ENCODE measurements around the gene TMEM117.
"Not testable (repeated sequence)": the region's sequence is repeated elsewhere in the genome, so short reads cannot be mapped to it uniquely, and the experiment has no call there.

- TF ChIP-seq, protein P1, sequence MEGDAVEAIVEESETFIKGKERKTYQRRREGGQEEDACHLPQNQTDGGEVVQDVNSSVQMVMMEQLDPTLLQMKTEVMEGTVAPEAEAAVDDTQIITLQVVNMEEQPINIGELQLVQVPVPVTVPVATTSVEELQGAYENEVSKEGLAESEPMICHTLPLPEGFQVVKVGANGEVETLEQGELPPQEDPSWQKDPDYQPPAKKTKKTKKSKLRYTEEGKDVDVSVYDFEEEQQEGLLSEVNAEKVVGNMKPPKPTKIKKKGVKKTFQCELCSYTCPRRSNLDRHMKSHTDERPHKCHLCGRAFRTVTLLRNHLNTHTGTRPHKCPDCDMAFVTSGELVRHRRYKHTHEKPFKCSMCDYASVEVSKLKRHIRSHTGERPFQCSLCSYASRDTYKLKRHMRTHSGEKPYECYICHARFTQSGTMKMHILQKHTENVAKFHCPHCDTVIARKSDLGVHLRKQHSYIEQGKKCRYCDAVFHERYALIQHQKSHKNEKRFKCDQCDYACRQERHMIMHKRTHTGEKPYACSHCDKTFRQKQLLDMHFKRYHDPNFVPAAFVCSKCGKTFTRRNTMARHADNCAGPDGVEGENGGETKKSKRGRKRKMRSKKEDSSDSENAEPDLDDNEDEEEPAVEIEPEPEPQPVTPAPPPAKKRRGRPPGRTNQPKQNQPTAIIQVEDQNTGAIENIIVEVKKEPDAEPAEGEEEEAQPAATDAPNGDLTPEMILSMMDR (IDR thresholded peaks at IDR 0.05), result not testable (repeated sequence)
- TF ChIP-seq EZH2 (IDR thresholded peaks at IDR 0.05; ENCODE audit: borderline replicate concordance, insufficient read depth, low read depth, low read length, poor library complexity, severe bottlenecking), result not testable (repeated sequence)
These were observed 543.2 kb downstream of the TMEM117 start for GRCh38 chr12:44379113-44379512.

Data from B cell (primary cell).